ENCODE data around the gene FUS.
"Not testable (repeated sequence)": the region's sequence is repeated elsewhere in the genome, so short reads cannot be mapped to it uniquely, and the experiment has no call there.

FUS gene

GRCh38 chr16:31138621-31139578 is 41.0 kb upstream of the FUS start:
- no peak overlapping the region for H3K4me3 ChIP-seq (ENCODE audit: low read depth, low read length)
- DNase-seq (ENCODE audit: low read depth, low spot score): peak; percentile 43
- no peak for TF ChIP-seq CTCF (IDR thresholded peaks at IDR 0.05; ENCODE audit: low read depth, low read length)
- in situ Hi-C loops (cut with HindIII; ENCODE audit: low sequenced_read_pairs): no loop called here

GRCh38 chr16:31141071-31141469 is 38.9 kb upstream of the FUS start:
- DNase-seq (ENCODE audit: low read depth, low spot score); in situ Hi-C loops (cut with HindIII; ENCODE audit: low sequenced_read_pairs); H3K4me3 ChIP-seq (ENCODE audit: low read depth, low read length): not testable (repeated sequence)

GRCh38 chr16:31141489-31142108 is 38.3 kb upstream of the FUS start:
- no peak for TF ChIP-seq CTCF (IDR thresholded peaks at IDR 0.05; ENCODE audit: low read depth, low read length)
- H3K4me3 ChIP-seq (ENCODE audit: low read depth, low read length): peak overlapping the region; percentile 29
- in situ Hi-C loops (cut with HindIII; ENCODE audit: low sequenced_read_pairs): no loop called here
- DNase-seq (ENCODE audit: low read depth, low spot score): no peak

- DNase-seq (ENCODE audit: low read depth, low spot score): peak; percentile 99
- peak; percentile 91 for TF ChIP-seq CTCF (IDR thresholded peaks at IDR 0.05; ENCODE audit: low read depth, low read length)
- H3K4me3 ChIP-seq (ENCODE audit: low read depth, low read length): peak overlapping the region; percentile 29
- in situ Hi-C loops (cut with HindIII; ENCODE audit: low sequenced_read_pairs): no loop called here
These were observed 37.6 kb upstream of the FUS start for GRCh38 chr16:31142109-31143010.

- no peak for TF ChIP-seq CTCF (IDR thresholded peaks at IDR 0.05; ENCODE audit: low read depth, low read length)
- in situ Hi-C loops (cut with HindIII; ENCODE audit: low sequenced_read_pairs): no loop called here
- DNase-seq (ENCODE audit: low read depth, low spot score): no peak
- no peak overlapping the region for H3K4me3 ChIP-seq (ENCODE audit: low read depth, low read length)
These were observed 36.8 kb upstream of the FUS start for GRCh38 chr16:31143011-31143693.

- TF ChIP-seq CTCF (IDR thresholded peaks at IDR 0.05; ENCODE audit: low read depth, low read length): no peak
- DNase-seq (ENCODE audit: low read depth, low spot score): no peak
- in situ Hi-C loops (cut with HindIII; ENCODE audit: low sequenced_read_pairs): no loop called here
- no peak overlapping the region for H3K4me3 ChIP-seq (ENCODE audit: low read depth, low read length)
These were observed 36.2 kb upstream of the FUS start for GRCh38 chr16:31143694-31144148.

- H3K4me3 ChIP-seq (ENCODE audit: low read depth, low read length); in situ Hi-C loops (cut with HindIII; ENCODE audit: low sequenced_read_pairs); DNase-seq (ENCODE audit: low read depth, low spot score): not testable (repeated sequence)
These were observed 35.5 kb upstream of the FUS start for GRCh38 chr16:31144418-31144817.
